K562 (cell line): Measurements from ENCODE around the gene CCDC106. TPM values are rescaled to one million over a fixed set of nuclear protein-coding genes. Genes with fewer than 3 reads are reported as not detected.

Experiments
- ATAC-seq: fragments of 200-7000 bp; cut with Tn5 transposase; 3 replicates; pipeline ENCODE4 v1.9.1; 2020; ENCODE audit warnings: moderate library complexity
- BruUV-seq: library from RNA; stranded (reverse); fragments of 400-500 nt; replicated peaks from 2 replicates; lab custom pipeline; 2021; lab: Mats Ljungman, UMichigan
- CTCF ChIA-PET: fragments of 300-600 bp; formaldehyde crosslinking; extraction: SDS; loops from one replicate; lab custom pipeline; 2021; ENCODE audit warnings: low intra/inter-chr PET ratio; lab: Yijun Ruan, JAX
- POLR2A ChIA-PET: fragments of 300-600, 350-650 bp; sonication (Branson Sonifier 250); formaldehyde crosslinking; extraction: SDS; loops from one replicate; lab custom pipeline; 2021; ENCODE audit warnings: antibody characterized with exemption, inconsistent platforms; lab: Yijun Ruan, JAX
- DNase-seq, 4 experiments: peaks; one replicate each; pipeline versions ENCODE4 v3.0.0 to v3.0.0-alpha.2; 2011 to 2018; ENCODE audit warnings: low spot score in 3 of 4, mixed read lengths in 3 of 4; ENCODE audit errors: extremely low read depth in 1 of 4
- FAIRE-seq: peaks from 2 replicates; lab custom pipeline; 2011; peaks lifted over from hg19 to GRCh38; lab: Jason Lieb, UNC
- H2AFZ ChIP-seq: 2 replicates; pipeline ENCODE4 v1.6.0; 2011; ENCODE audit warnings: low read depth, low read length, control low read depth, inconsistent platforms
- H3K27ac ChIP-seq: fragments of 200-600 bp; 3 replicates; pipeline ENCODE4 v1.8.0; 2011; ENCODE audit warnings: low read depth, mild to moderate bottlenecking, control low read depth, inconsistent platforms, low read length, moderate library complexity, mixed read lengths; ENCODE audit errors: extremely low read depth
- H3K27me3 ChIP-seq, 2 experiments: fragments of 300-600 bp in 1 of 2; 2 replicates in 1 of 2; 3 replicates in 1 of 2; pipeline versions ENCODE4 v1.6.0 to v1.8.0; 2011; ENCODE audit warnings: inconsistent platforms in 2 of 2, low read length in 2 of 2, mild to moderate bottlenecking in 1 of 2, mixed read lengths in 1 of 2, moderate library complexity in 1 of 2; ENCODE audit not compliant: control insufficient read depth in 2 of 2, insufficient read depth in 2 of 2
- H3K36me3 ChIP-seq: fragments of 300-600 bp; 3 replicates; pipeline ENCODE4 v1.8.0; 2011; ENCODE audit warnings: mild to moderate bottlenecking, low read length, inconsistent platforms; ENCODE audit not compliant: control insufficient read depth, insufficient read depth
- H3K4me1 ChIP-seq, 2 experiments: fragments of 200-600 bp in 1 of 2; replicated peaks in 1 of 2; 2 replicates in 1 of 2; 3 replicates in 1 of 2; pipeline versions ENCODE4 v1.5.1 to v1.8.0; 2011; ENCODE audit warnings: inconsistent platforms in 2 of 2, low read length in 2 of 2, mild to moderate bottlenecking in 1 of 2, mixed read lengths in 1 of 2, moderate library complexity in 1 of 2; ENCODE audit not compliant: control insufficient read depth in 2 of 2, insufficient read depth in 2 of 2
- H3K4me2 ChIP-seq: 2 replicates; pipeline ENCODE4 v1.6.1; 2011; ENCODE audit warnings: low read length, control low read depth, inconsistent platforms, mixed read lengths; ENCODE audit not compliant: insufficient read depth
- H3K4me3 ChIP-seq: fragments of 200-600 bp; sonication (generic), shearing (Covaris generic); 2 replicates; pipeline ENCODE4 v1.5.1; 2016; ENCODE audit warnings: control low read depth, inconsistent platforms
- H3K79me2 ChIP-seq: fragments of 200-600 bp; 3 replicates; pipeline ENCODE4 v1.8.0; 2011; ENCODE audit warnings: low read length, inconsistent platforms; ENCODE audit not compliant: control insufficient read depth, insufficient read depth
- H3K9ac ChIP-seq, 2 experiments: 2 replicates each; pipeline versions ENCODE4 v1.6.0 to v1.6.1; 2011; ENCODE audit warnings: low read depth in 2 of 2, low read length in 2 of 2, control low read depth in 1 of 2, inconsistent platforms in 1 of 2, mild to moderate bottlenecking in 1 of 2, mixed read lengths in 1 of 2; ENCODE audit not compliant: insufficient read depth in 1 of 2
- H3K9me1 ChIP-seq: one replicate; pipeline ENCODE4 v1.6.0; 2011; ENCODE audit warnings: inconsistent platforms, mild to moderate bottlenecking, low read length, moderate library complexity; ENCODE audit not compliant: control insufficient read depth, insufficient read depth
- H3K9me3 ChIP-seq: replicated peaks from 2 replicates; pipeline ENCODE4 v1.5.1; 2011; ENCODE audit warnings: low read depth, low read length, inconsistent platforms; ENCODE audit not compliant: control insufficient read depth, insufficient read depth
- H4K20me1 ChIP-seq: replicated peaks from 2 replicates; pipeline ENCODE4 v1.6.1; 2011; ENCODE audit warnings: low read length, inconsistent platforms, mixed read lengths; ENCODE audit not compliant: control insufficient read depth, insufficient read depth
- ATF3 ChIP-seq, 2 experiments: fragments of 450-650 bp in 1 of 2; sonication (generic) in 1 of 2; formaldehyde crosslinking in 1 of 2; IDR thresholded peaks in 1 of 2; conservative IDR thresholded peaks in 1 of 2; 2 replicates each; pipeline versions ENCODE4 v1.6.1 to v1.8.1; 2016 to 2023; ENCODE audit warnings: mild to moderate bottlenecking in 2 of 2, moderate library complexity in 2 of 2, inconsistent platforms in 1 of 2, missing genetic modification reagents in 1 of 2
- BCOR ChIP-seq: fragments of 450-650 bp; IDR thresholded peaks from 2 replicates; pipeline ENCODE4 v1.6.1; 2016
- CEBPB ChIP-seq: fragments of 450-650 bp; IDR thresholded peaks from 2 replicates; pipeline ENCODE4 v1.6.1; 2016; ENCODE audit warnings: missing genetic modification characterization, missing compliant biosample characterization
- CEBPG ChIP-seq, 3 experiments: fragments of 200-800 bp in 1 of 3; sonication (Bioruptor generic) in 1 of 3; sonication (generic) in 1 of 3; formaldehyde crosslinking in 1 of 3; IDR thresholded peaks in 2 of 3; conservative IDR thresholded peaks in 1 of 3; 2 replicates each; pipeline versions ENCODE4 v1.6.1 to v1.8.0; 2016 to 2022; ENCODE audit warnings: missing compliant biosample characterization in 2 of 3, missing genetic modification characterization in 2 of 3, mild to moderate bottlenecking in 1 of 3, missing genetic modification reagents in 1 of 3
- CXXC5 ChIP-seq: fragments of 250-450 bp; sonication (Bioruptor Pico); IDR thresholded peaks from 2 replicates; pipeline ENCODE4 v1.8.0; 2022; ENCODE audit warnings: inconsistent platforms, mild to moderate bottlenecking, moderate library complexity
- DMBX1 ChIP-seq: fragments of 250-450 bp; sonication (Bioruptor Pico); IDR thresholded peaks from 2 replicates; pipeline ENCODE4 v1.8.0; 2022; ENCODE audit warnings: inconsistent platforms, mild to moderate bottlenecking, moderate library complexity, borderline replicate concordance
- NR2C1 ChIP-seq, 2 experiments: fragments of 450-650 bp; IDR thresholded peaks; 2 replicates each; pipeline ENCODE4 v1.6.1; 2017; ENCODE audit warnings: mild to moderate bottlenecking in 2 of 2, antibody characterized with exemption in 1 of 2, inconsistent platforms in 1 of 2, missing compliant biosample characterization in 1 of 2, missing genetic modification characterization in 1 of 2
- PHTF2 ChIP-seq: fragments of 250-450 bp; sonication (Bioruptor Pico); IDR thresholded peaks from 2 replicates; pipeline ENCODE4 v1.5.0; 2021; ENCODE audit warnings: mild to moderate bottlenecking
- POLR2A ChIP-seq: fragments of 450-650 bp; conservative IDR thresholded peaks from 2 replicates; pipeline ENCODE4 v1.6.1; 2016
- SLC30A9 ChIP-seq: fragments of 250-450 bp; sonication (Bioruptor Pico); IDR thresholded peaks from 2 replicates; pipeline ENCODE4 v1.8.0; 2022; ENCODE audit warnings: mild to moderate bottlenecking, moderate library complexity
- SMAD4 ChIP-seq: fragments of 250-450 bp; sonication (Bioruptor Pico); conservative IDR thresholded peaks from 2 replicates; pipeline ENCODE4 v1.8.0; 2021; ENCODE audit warnings: inconsistent platforms, mild to moderate bottlenecking, moderate library complexity
- SMARCA4 ChIP-seq: fragments of 450-650 bp; IDR thresholded peaks from 2 replicates; pipeline ENCODE4 v1.6.1; 2016
- VEZF1 ChIP-seq: fragments of 200-800 bp; sonication (Bioruptor generic); IDR thresholded peaks from 2 replicates; pipeline ENCODE4 v1.6.1; 2017; ENCODE audit warnings: missing genetic modification characterization, missing compliant biosample characterization
- ZNF175 ChIP-seq: fragments of 200-800 bp; sonication (Bioruptor generic); IDR thresholded peaks from 2 replicates; pipeline ENCODE4 v1.6.1; 2016; ENCODE audit warnings: low read depth, mild to moderate bottlenecking, missing genetic modification characterization, missing compliant biosample characterization
- ZNF717 ChIP-seq: fragments of 250-450 bp; sonication (Bioruptor Pico); IDR thresholded peaks from 2 replicates; pipeline ENCODE4 v1.5.0; 2021
- WGBS: fragments of 100-300 bp; shearing (Covaris generic); methylation state at CpG from one replicate; pipeline ENCODE4 v1.1.6; 2016; ENCODE audit warnings: low coverage, mixed read lengths; ENCODE audit not compliant: insufficient coverage; ENCODE audit errors: missing lambda C conversion rate; 5-methylcytosine and 5-hydroxymethylcytosine counted together
- in situ Hi-C: fragments of 300-500 bp; cut with MboI; formaldehyde crosslinking; loops from 4 replicates; pipeline ENCODE4 v1.15.0; 2018; ENCODE audit warnings: inconsistent platforms, mixed read lengths
- intact Hi-C: fragments of 100-400 bp; cut with micrococcal nuclease; formaldehyde crosslinking; loops from 2 replicates; pipeline ENCODE4 v1.14.2; 2022
- polyA plus RNA-seq, 8 experiments: library from polyadenylated mRNA; depleted of rRNA in 4 of 8; stranded (reverse) in 5 of 8; unstranded in 3 of 8; fragments of >200 nt; fragmentation: Nextera tagmentation in 2 of 8; fragmentation: Illumina TruSeq in 1 of 8; extraction: Ambion mirVana in 2 of 8; extraction: Trizol in 1 of 8; gene quantifications; 2 replicates each; pipeline versions ENCODE4 v1.2.1 to v1.2.3, GENCODE V29; 2011 to 2014; ENCODE audit warnings: inconsistent platforms in 1 of 8, missing spikeins in 1 of 8
- total RNA-seq, 7 experiments: library from RNA; depleted of rRNA in 6 of 7; stranded (reverse); fragments of >200 nt in 6 of 7; fragmentation: Illumina TruSeq in 2 of 7; extraction: Trizol in 2 of 7; gene quantifications; 2 replicates each; pipeline versions ENCODE4 v1.2.1 to v1.2.3, GENCODE V29; 2011 to 2021; ENCODE audit warnings: low replicate concordance in 1 of 7
- TF ChIP-seq, protein P1 (sequence below): fragments of 250-450 bp; sonication (Bioruptor Pico); IDR thresholded peaks from 2 replicates; pipeline ENCODE4 v1.8.0; 2022; ENCODE audit warnings: moderate library complexity, mild to moderate bottlenecking, inconsistent platforms

CCDC106 gene
- total and polyA plus RNA-seq, 9 of the 15 experiments (the other 6 are each of a cell fraction or from before 2014, with no cell fraction given), result 0.10 to 27.5 (median 15.0) TPM; not detected in 1

- FAIRE-seq (no peak), DNase-seq (peak in 2 of 4 experiments; percentile 3 to 4), ATAC-seq (no peak)
- Histone ChIP-seq H3K4me2 (no peak overlapping the region), H3K27ac (no peak overlapping the region), H3K9ac (no peak overlapping the region), H2AFZ (no peak overlapping the region), H4K20me1 (no peaks in the 10 kb centered on the region; the same call in 1 of the 2 replicates), H3K4me1 (peaks cover 9 to 17% of the 10 kb centered on the region in 2 experiments; a peak in 4 of 5 replicates), H3K9me3 (no peaks in the 10 kb centered on the region), H3K36me3 (peaks cover 27% of the 10 kb centered on the region; the same call in 2 of the 3 replicates), H3K79me2 (peaks cover 7% of the 10 kb centered on the region; the same call in 2 of the 3 replicates), H3K4me3 (no peak overlapping the region), H3K9me1 (peaks cover 3% of the 10 kb centered on the region), H3K27me3 (no peaks in the 10 kb centered on the region)
- no TSS peak for BruUV-seq
- ChIA-PET CTCF (no interaction called here), POLR2A (interaction anchor here (0.6 to 2.0 kb wide), 5 partner anchors 10 to 1074 kb away, joined by 3 to 11 read pairs (median 4); partner anchors contain the start of genes FIZ1 and ZNF865)
- intact Hi-C loops, result no loop called here
- 83% methylated on average over 12 of the region's 12 CpGs for WGBS
- in situ Hi-C loops, result loop anchor here (10.0 kb wide), 1 partner anchor 336 kb away; the partner anchor contains the start of genes BRSK1 and HSPBP1
- TF ChIP-seq VEZF1 (CRISPR knock-in tag), result no peak
- TF ChIP-seq, protein P1, sequence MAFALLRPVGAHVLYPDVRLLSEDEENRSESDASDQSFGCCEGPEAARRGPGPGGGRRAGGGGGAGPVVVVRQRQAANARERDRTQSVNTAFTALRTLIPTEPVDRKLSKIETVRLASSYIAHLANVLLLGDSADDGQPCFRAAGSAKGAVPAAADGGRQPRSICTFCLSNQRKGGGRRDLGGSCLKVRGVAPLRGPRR, result no peak
- no peak for TF ChIP-seq NR2C1 (IDR thresholded peaks at IDR 0.05)
- 0 out of 2 replicates have a peak, but pooled peaks have one; percentile 19 for TF ChIP-seq NR2C1 (tag; IDR thresholded peaks at IDR 0.05)
- TF ChIP-seq SMARCA4, result no peak
- no peak for TF ChIP-seq SLC30A9 (CRISPR knock-in tag)
- TF ChIP-seq CXXC5 (CRISPR knock-in tag), result 0 out of 2 replicates have a peak, but pooled peaks have one; percentile 28
- 0 out of 2 replicates have a peak, but pooled peaks have one; percentile 33 for TF ChIP-seq ZNF175 (CRISPR knock-in tag)
- TF ChIP-seq SMAD4, result peak; percentile 48; the same call in 1 of the 2 replicates
- TF ChIP-seq ATF3 (IDR thresholded peaks at IDR 0.05), result peak; percentile 77
- no peak for TF ChIP-seq ATF3 (CRISPR knock-in tag; conservative IDR thresholded peaks at IDR 0.05)
- TF ChIP-seq CEBPB, result peak; percentile 49
- TF ChIP-seq PHTF2 (CRISPR knock-in tag), result no peak
- no peak for TF ChIP-seq BCOR
- peak; percentile 80 for TF ChIP-seq CEBPG (CRISPR knock-in tag; IDR thresholded peaks at IDR 0.05)
- peak; percentile 20 to 80; a peak in 3 of 4 replicates for TF ChIP-seq CEBPG (tag; conservative IDR thresholded peaks at IDR 0.05 in 1 of 2, IDR thresholded peaks at IDR 0.05 in 1 of 2)
- TF ChIP-seq POLR2A, result no peak
- 0 out of 2 replicates have a peak, but pooled peaks have one; percentile 29 for TF ChIP-seq DMBX1 (CRISPR knock-in tag)
- TF ChIP-seq ZNF717 (CRISPR knock-in tag), result no peak
These were observed 27.4 kb upstream of the CCDC106 start for GRCh38 chr19:55620410-55621204.
